HepG2 (cell line): ENCODE measurements around the gene ZNF276. TPM values are rescaled to one million over a fixed set of nuclear protein-coding genes. Genes with fewer than 3 reads are reported as not detected.

ENCODE experiments used
- AHDC1 ChIP-seq: sonication (generic); formaldehyde crosslinking; IDR thresholded peaks from 2 replicates; pipeline ENCODE4 v1.5.1; 2020; ENCODE audit warnings: mild to moderate bottlenecking, missing genetic modification reagents, borderline replicate concordance
- BATF2 ChIP-seq: sonication (generic); formaldehyde crosslinking; IDR thresholded peaks from 2 replicates; pipeline ENCODE4 v1.8.0; 2022; ENCODE audit warnings: mild to moderate bottlenecking, missing genetic modification reagents, moderate library complexity
- CC2D1A ChIP-seq: sonication (generic); formaldehyde crosslinking; IDR thresholded peaks from 2 replicates; pipeline ENCODE4 v1.8.1; 2023; ENCODE audit warnings: mild to moderate bottlenecking, missing genetic modification reagents
- GMEB2 ChIP-seq: IDR thresholded peaks from 2 replicates; pipeline ENCODE4 v1.6.1; 2016; ENCODE audit warnings: missing biosample characterization, missing genetic modification reagents, low read depth
- KAT8 ChIP-seq: IDR thresholded peaks from 2 replicates; pipeline ENCODE4 v1.6.1; 2016; ENCODE audit warnings: missing genetic modification reagents, missing compliant biosample characterization
- KDM2A ChIP-seq: sonication (generic); formaldehyde crosslinking; IDR thresholded peaks from 2 replicates; pipeline ENCODE4 v1.4.0; 2020; ENCODE audit warnings: low read depth, missing genetic modification reagents, borderline replicate concordance
- MEIS1 ChIP-seq: sonication (generic); formaldehyde crosslinking; IDR thresholded peaks from 2 replicates; pipeline ENCODE4 v1.9.0; 2021; ENCODE audit warnings: mild to moderate bottlenecking, missing genetic modification reagents, moderate library complexity, borderline replicate concordance
- ONECUT2 ChIP-seq: sonication (generic); formaldehyde crosslinking; IDR thresholded peaks from 2 replicates; pipeline ENCODE4 v1.4.0; 2020; ENCODE audit warnings: missing genetic modification reagents
- SALL1 ChIP-seq: sonication (generic); formaldehyde crosslinking; IDR thresholded peaks from 2 replicates; pipeline ENCODE4 v1.8.0; 2022; ENCODE audit warnings: mild to moderate bottlenecking, missing genetic modification reagents
- U2AF1 ChIP-seq: fragments of 200-400 bp; formaldehyde crosslinking; optimal IDR thresholded peaks from 2 replicates; pipeline ENCODE3; 2017; ENCODE audit warnings: mild to moderate bottlenecking, low read depth, low read length
- ZNF251 ChIP-seq: sonication (generic); formaldehyde crosslinking; IDR thresholded peaks from 2 replicates; pipeline ENCODE4 v1.9.0; 2021; ENCODE audit warnings: mild to moderate bottlenecking, missing genetic modification reagents
- ZNF350 ChIP-seq: sonication (generic); formaldehyde crosslinking; IDR thresholded peaks from 2 replicates; pipeline ENCODE4 v1.4.0; 2020; ENCODE audit warnings: mild to moderate bottlenecking, low read depth, missing genetic modification reagents, borderline replicate concordance
- ZNF367 ChIP-seq: sonication (generic); formaldehyde crosslinking; IDR thresholded peaks from 2 replicates; pipeline ENCODE4 v1.4.0; 2020; ENCODE audit warnings: missing genetic modification reagents, borderline replicate concordance
- ZNF607 ChIP-seq: sonication (generic); formaldehyde crosslinking; IDR thresholded peaks from 2 replicates; pipeline ENCODE4 v1.5.1; 2020; ENCODE audit warnings: missing genetic modification reagents, mild to moderate bottlenecking, borderline replicate concordance
- ZNF687 ChIP-seq: sonication (generic); formaldehyde crosslinking; IDR thresholded peaks from 2 replicates; pipeline ENCODE4 v1.5.1; 2020; ENCODE audit warnings: mild to moderate bottlenecking, missing genetic modification reagents, moderate library complexity
- polyA plus RNA-seq, 8 experiments: library from polyadenylated mRNA; depleted of rRNA in 3 of 8; stranded (reverse) in 7 of 8; unstranded in 1 of 8; fragments of >200 nt; fragmentation: Illumina TruSeq in 4 of 8; extraction: Trizol in 4 of 8; gene quantifications; 2 replicates each; pipeline versions ENCODE4 v1.2.1 to v1.2.3, GENCODE V29; 2011 to 2016; ENCODE audit warnings: low read depth in 4 of 8, missing spikeins in 1 of 8, mixed read lengths in 1 of 8; ENCODE audit not compliant: insufficient read depth in 1 of 8
- total RNA-seq, 5 experiments: library from RNA; depleted of rRNA; stranded (reverse); fragments of >200 nt; fragmentation: Illumina TruSeq; extraction: Trizol; gene quantifications; 2 replicates each; pipeline ENCODE4 v1.2.3, GENCODE V29; 2016; ENCODE audit warnings: low read depth in 1 of 5

The ZNF276 gene
- total and polyA plus RNA-seq, 2 of the 13 experiments (the other 11 are each of a cell fraction or from before 2014, with no cell fraction given): 17.7 to 18.0 TPM

- TF ChIP-seq GMEB2 (CRISPR knock-in tag) (no peak), ONECUT2 (CRISPR knock-in tag) (peak; percentile 68), ZNF687 (CRISPR knock-in tag) (peak; percentile 50; the same call in 1 of the 2 replicates), BATF2 (CRISPR knock-in tag) (0 out of 2 replicates have a peak, but pooled peaks have one; percentile 60), U2AF1 (peak; percentile 55), CC2D1A (CRISPR knock-in tag) (0 out of 2 replicates have a peak, but pooled peaks have one; percentile 58), KDM2A (peak; percentile 73), SALL1 (CRISPR knock-in tag) (peak; percentile 79), KAT8 (CRISPR knock-in tag) (peak; percentile 63), ZNF251 (CRISPR knock-in tag) (no peak), AHDC1 (0 out of 2 replicates have a peak, but pooled peaks have one; percentile 9), MEIS1 (CRISPR knock-in tag) (peak; percentile 78; the same call in 1 of the 2 replicates), ZNF367 (CRISPR knock-in tag) (0 out of 2 replicates have a peak, but pooled peaks have one; percentile 18), ZNF350 (CRISPR knock-in tag) (peak; percentile 52; the same call in 1 of the 2 replicates), ZNF607 (peak; percentile 90)
Measured at GRCh38 chr16:89701425-89702406, 19.6 kb upstream of the ZNF276 start, which contains the start of gene SPATA2L (continued).
